HEK293 (cell line): ENCODE data around the gene ENO3.

Experiments
- CTCF ChIP-seq: fragments of 450-650 bp; formaldehyde crosslinking; IDR thresholded peaks from 2 replicates; pipeline ENCODE4 v1.5.1; 2016; ENCODE audit warnings: missing biosample characterization, missing genetic modification characterization
- IKZF3 ChIP-seq: fragments of 450-650 bp; IDR thresholded peaks from 2 replicates; pipeline ENCODE4 v1.5.0; 2018; ENCODE audit warnings: missing biosample characterization, mild to moderate bottlenecking, missing genetic modification characterization, moderate library complexity
- MZF1 ChIP-seq: fragments of 450-650 bp; formaldehyde crosslinking; IDR thresholded peaks from 2 replicates; pipeline ENCODE4 v1.5.1; 2017; ENCODE audit warnings: missing biosample characterization, missing genetic modification characterization, borderline replicate concordance
- REST ChIP-seq: fragments of 450-650 bp; formaldehyde crosslinking; IDR thresholded peaks from 2 replicates; pipeline ENCODE4 v1.5.1; 2016; ENCODE audit warnings: missing biosample characterization, missing genetic modification characterization
- ZBTB11 ChIP-seq: fragments of 450-650 bp; formaldehyde crosslinking; conservative IDR thresholded peaks from 2 replicates; pipeline ENCODE4 v1.5.1; 2016; ENCODE audit warnings: low read depth, missing biosample characterization, missing genetic modification characterization
- ZBTB17 ChIP-seq: fragments of 450-650 bp; formaldehyde crosslinking; IDR thresholded peaks from 2 replicates; pipeline ENCODE4 v1.5.1; 2016; ENCODE audit warnings: missing biosample characterization, missing genetic modification characterization
- ZBTB7A ChIP-seq: fragments of 450-650 bp; formaldehyde crosslinking; IDR thresholded peaks from 2 replicates; pipeline ENCODE4 v1.5.1; 2016; ENCODE audit warnings: low read depth, missing biosample characterization, missing genetic modification characterization
- ZNF2 ChIP-seq: fragments of 450-650 bp; formaldehyde crosslinking; IDR thresholded peaks from 2 replicates; pipeline ENCODE4 v1.5.1; 2016; ENCODE audit warnings: missing biosample characterization, missing genetic modification characterization
- ZNF280D ChIP-seq: fragments of 450-650 bp; formaldehyde crosslinking; IDR thresholded peaks from 2 replicates; pipeline ENCODE4 v1.5.1; 2016; ENCODE audit warnings: missing biosample characterization, missing genetic modification characterization
- ZNF292 ChIP-seq: fragments of 450-650 bp; formaldehyde crosslinking; IDR thresholded peaks from 2 replicates; pipeline ENCODE4 v1.5.1; 2016; ENCODE audit warnings: low read depth, missing biosample characterization, missing genetic modification characterization, borderline replicate concordance
- ZNF660 ChIP-seq: fragments of 450-650 bp; IDR thresholded peaks from 2 replicates; pipeline ENCODE4 v1.5.1; 2018; ENCODE audit warnings: missing biosample characterization, mild to moderate bottlenecking, missing genetic modification characterization

GRCh38 chr17:4986403-4986802, 35.5 kb downstream of the ENO3 start:
- no peak for TF ChIP-seq ZBTB17 (tag by site-specific recombination)
- TF ChIP-seq ZNF292 (tag by site-specific recombination) = no peak
- no peak for TF ChIP-seq CTCF (tag by site-specific recombination)
- no peak for TF ChIP-seq ZNF280D (tag by site-specific recombination)
- TF ChIP-seq IKZF3 (tag by site-specific recombination) = no peak
- TF ChIP-seq ZBTB11 = no peak
- TF ChIP-seq ZBTB7A (tag by site-specific recombination) = no peak
- no peak for TF ChIP-seq ZNF2
- no peak for TF ChIP-seq ZNF660 (tag by site-specific recombination)
- no peak for TF ChIP-seq REST (tag by site-specific recombination)
- TF ChIP-seq MZF1 (tag by site-specific recombination) = no peak
